NCI-H1048 (cell line): ENCODE measurements around the gene RPL28.

ENCODE experiments used
- DNase-seq: peaks from one replicate; lab custom pipeline; 2025; lab: John Stamatoyannopoulos, UW

RPL28 gene

DNA sequence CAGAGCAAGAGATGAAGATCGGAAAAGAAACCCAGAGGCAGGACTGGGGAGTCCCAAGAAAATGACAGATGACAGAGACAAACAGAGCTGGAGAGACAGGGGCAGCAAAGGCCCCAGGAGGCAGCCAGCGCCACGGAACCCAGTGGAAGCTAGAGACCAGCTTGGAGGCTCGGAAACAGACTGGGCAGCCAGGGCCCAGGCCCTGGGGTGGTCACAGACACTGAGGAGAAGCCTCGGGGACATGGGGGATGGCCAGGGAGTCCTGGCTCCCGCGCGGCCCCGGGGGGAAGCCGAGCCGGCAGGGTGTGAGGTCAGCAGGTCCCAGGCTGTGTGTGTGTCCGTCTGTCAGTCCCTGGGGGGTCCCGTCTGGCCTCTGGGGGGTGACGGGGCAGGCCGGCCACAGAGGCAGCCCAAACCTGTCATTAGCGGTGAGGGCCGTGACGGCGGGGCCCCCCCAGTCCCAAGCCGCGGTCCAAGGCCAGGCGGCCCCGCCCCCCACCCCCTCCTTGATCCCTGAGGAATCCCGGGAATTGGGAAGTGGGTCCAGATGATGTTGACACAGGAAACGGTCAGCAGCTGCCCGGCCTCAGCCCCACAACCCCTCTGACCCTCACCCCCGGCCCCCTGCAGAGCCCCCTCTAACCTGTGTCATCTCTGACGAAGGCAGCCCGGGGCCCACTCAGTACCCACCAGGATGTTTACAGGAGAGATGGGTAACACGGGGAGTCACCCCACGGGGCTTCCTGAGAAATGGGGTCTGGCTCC, 11.6 kb upstream of the RPL28 start:
- no peak for DNase-seq

DNA sequence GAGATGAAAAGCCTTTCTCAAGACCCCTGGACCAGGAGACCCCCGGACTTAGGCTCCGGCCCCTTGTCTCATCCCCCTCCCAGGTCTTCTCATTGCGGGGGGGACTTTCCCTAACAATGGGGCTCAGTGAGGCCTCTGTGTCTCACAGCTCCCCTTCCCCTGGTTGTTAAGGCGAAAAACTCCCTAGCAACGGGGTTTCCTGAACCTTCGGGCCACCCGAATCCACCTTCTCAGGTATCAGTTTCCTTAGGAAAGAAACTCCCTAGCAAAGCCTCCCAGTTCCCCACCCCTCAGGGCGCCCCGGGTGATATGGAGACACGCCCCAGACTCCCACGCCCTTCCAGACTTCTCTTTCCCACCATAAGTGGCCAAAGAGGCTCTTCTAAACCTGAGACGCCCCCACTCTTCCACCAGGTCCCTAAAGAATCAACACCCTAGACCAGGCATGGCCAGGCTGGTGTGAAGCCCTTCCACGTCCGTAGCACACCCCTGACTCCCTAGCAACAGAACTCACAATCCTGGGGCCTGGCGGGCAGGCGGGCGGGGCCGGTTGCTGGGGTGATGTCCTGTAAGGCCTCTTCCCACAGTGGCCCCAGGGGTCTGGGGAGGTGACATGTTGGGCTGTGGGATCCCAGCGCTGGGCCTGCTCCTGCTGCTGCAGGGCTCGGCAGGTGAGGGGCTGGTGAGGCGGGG, 9.3 kb upstream of the RPL28 start, which contains the start of gene TMEM190:
TSS of gene TMEM190 (plus strand) at position 586 of the 693 bp plus-strand sequence. CDS start at position 614, 28 bp downstream.
- DNase-seq: no peak

GRCh38 chr19:55377356-55378131, 8.2 kb upstream of the RPL28 start:
- no peak for DNase-seq

GRCh38 chr19:55379174-55379573, 6.6 kb upstream of the RPL28 start:
- DNase-seq: no peak

DNA sequence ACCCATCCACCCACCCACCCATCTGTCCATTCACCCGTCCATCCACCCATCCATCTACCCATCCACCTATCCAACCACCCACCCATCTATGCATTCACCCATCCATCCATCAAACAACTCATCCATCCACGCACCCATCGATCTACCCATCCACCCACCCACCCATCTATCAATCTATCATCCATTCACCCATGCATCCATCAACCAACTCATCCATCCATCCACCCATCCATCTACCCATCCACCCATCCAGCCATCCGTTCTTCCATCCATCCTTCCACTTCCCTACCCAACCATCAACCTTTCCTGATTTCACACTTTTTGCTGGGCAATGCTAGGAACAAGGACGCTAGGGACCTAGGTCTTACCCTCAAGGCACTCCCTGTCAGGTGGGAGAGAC, 3.7 kb upstream of the RPL28 start:
- DNase-seq: no peak

GRCh38 chr19:55382522-55383054, 3.1 kb upstream of the RPL28 start:
- no peak for DNase-seq

GRCh38 chr19:55383279-55384130, 2.2 kb upstream of the RPL28 start:
- no peak for DNase-seq

- no peak for DNase-seq
Measured at GRCh38 chr19:55384131-55384919, 1.4 kb upstream of the RPL28 start, which contains the start of gene TMEM238. TMEM238 (minus strand) TSS chr19:55384292; CDS start chr19:55384259, 33 bp downstream.

GRCh38 chr19:55384920-55385723, 610 bp upstream of the RPL28 start:
- DNase-seq: peak; percentile 83

- DNase-seq: no peak
Measured at GRCh38 chr19:55386493-55386971, 800 bp downstream of the RPL28 start.

GRCh38 chr19:55387736-55388497, 2.2 kb downstream of the RPL28 start:
- no peak for DNase-seq

GRCh38 chr19:55389386-55390317, 3.9 kb downstream of the RPL28 start:
- DNase-seq: no peak

- no peak for DNase-seq
Measured at GRCh38 chr19:55390461-55390880, 4.7 kb downstream of the RPL28 start.

- no peak for DNase-seq
Measured at GRCh38 chr19:55391191-55391670, 5.5 kb downstream of the RPL28 start.

DNA sequence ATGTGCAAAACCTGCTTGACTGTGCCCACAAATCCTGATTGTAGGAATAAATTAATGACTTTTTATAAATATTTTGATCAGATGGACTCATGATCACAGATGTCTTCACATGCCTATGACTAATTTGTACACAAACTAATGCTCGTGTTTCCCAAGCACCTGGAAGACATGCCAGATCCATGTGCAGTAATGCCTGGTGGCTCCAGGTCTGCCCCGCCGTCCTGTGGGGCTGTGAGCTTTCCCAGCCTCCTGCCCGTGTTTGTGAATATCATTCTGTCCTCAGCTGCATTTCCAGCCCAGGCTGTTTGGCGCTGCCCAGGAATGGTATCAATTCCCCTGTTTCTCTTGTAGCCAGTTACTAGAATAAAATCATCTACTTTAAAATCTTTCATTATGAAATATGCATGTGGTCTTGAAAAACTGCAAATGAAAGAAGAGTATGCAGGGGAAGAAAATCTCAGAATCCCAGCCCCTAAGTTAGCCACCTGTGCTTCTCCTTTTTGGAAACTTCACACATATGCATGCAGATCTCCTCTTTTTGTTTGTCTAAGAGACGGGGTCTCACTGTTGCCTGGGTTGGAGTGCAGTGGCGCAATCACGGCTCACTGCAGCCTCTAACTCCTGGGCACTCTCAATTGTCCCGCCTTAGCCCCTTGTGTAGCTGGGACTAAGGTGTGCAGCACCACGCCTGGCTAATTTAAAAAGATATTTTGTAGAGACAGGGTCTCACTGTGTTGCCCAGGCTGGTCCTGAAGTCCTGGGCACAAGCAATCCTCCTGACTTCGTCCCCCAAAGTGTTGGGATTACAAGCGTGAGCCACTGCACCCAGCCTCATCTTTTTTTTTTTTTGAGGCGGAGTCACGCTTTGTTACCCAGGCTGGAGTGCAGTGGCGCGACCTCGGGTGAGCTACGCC, 6.2 kb downstream of the RPL28 start:
- DNase-seq: no peak
